Type B pancreatic cell (in vitro differentiated cells): ENCODE data around the gene WIPF3. TPM values are rescaled to one million over a fixed set of nuclear protein-coding genes. Genes with fewer than 3 reads are reported as not detected.

Experiments
- DNase-seq: peaks from one replicate; pipeline ENCODE4 v3.0.0; 2021; ENCODE audit warnings: mixed read lengths; ENCODE audit not compliant: unreplicated experiment; ENCODE audit errors: extremely low spot score
- H3K27ac Mint-ChIP-seq: 2 replicates; pipeline ENCODE4 v1.8.0; 2021; ENCODE audit warnings: mild to moderate bottlenecking, mixed read lengths
- H3K27me3 Mint-ChIP-seq: 2 replicates; pipeline ENCODE4 v1.8.0; 2021; ENCODE audit warnings: mixed read lengths
- H3K36me3 Mint-ChIP-seq: 2 replicates; pipeline ENCODE4 v1.8.0; 2021; ENCODE audit warnings: mixed read lengths
- H3K4me1 Mint-ChIP-seq: one replicate; pipeline ENCODE4 v1.8.0; 2021; ENCODE audit warnings: mixed read lengths; ENCODE audit not compliant: unreplicated experiment
- H3K4me3 Mint-ChIP-seq: 2 replicates; pipeline ENCODE4 v1.8.0; 2021; ENCODE audit warnings: mild to moderate bottlenecking, mixed read lengths
- H3K9me3 Mint-ChIP-seq: 2 replicates; pipeline ENCODE4 v1.8.0; 2021; ENCODE audit warnings: mixed read lengths
- CTCF ChIP-seq: fragments of 200-600 bp; sonication (generic); conservative IDR thresholded peaks from 2 replicates; pipeline ENCODE4 v1.5.0; 2021; ENCODE audit warnings: antibody characterized with exemption, mild to moderate bottlenecking
- total RNA-seq: library from RNA; stranded (reverse); gene quantifications from 2 replicates; pipeline ENCODE4 v1.2.1, GENCODE V29; 2021; ENCODE audit warnings: low replicate concordance

The WIPF3 gene
- total RNA-seq, 1 donor from 2014 or later: 1.7 TPM

GRCh38 chr7:29920491-29920890 lies 114.2 kb downstream of the WIPF3 start:
- peaks cover 7% of the 10 kb centered on the region for H3K4me1 Mint-ChIP-seq
- no peak for TF ChIP-seq CTCF
- peaks cover 9% of the 10 kb centered on the region for H3K36me3 Mint-ChIP-seq
- no peak overlapping the region for H3K27ac Mint-ChIP-seq
- no peaks in the 10 kb centered on the region for H3K27me3 Mint-ChIP-seq
- H3K9me3 Mint-ChIP-seq: no peaks in the 10 kb centered on the region
- no peak for DNase-seq
- no peak overlapping the region for H3K4me3 Mint-ChIP-seq

GRCh38 chr7:29921404-29922010 lies 115.2 kb downstream of the WIPF3 start:
- Mint-ChIP-seq H3K4me3 (no peak overlapping the region), H3K27ac (no peak overlapping the region), H3K9me3 (no peaks in the 10 kb centered on the region), H3K36me3 (peaks cover 9% of the 10 kb centered on the region), H3K27me3 (no peaks in the 10 kb centered on the region), H3K4me1 (peaks cover 4% of the 10 kb centered on the region)
- DNase-seq: no peak
- TF ChIP-seq CTCF: peak; percentile 94

- H3K27ac Mint-ChIP-seq: no peak overlapping the region
- peaks cover 4% of the 10 kb centered on the region for H3K4me1 Mint-ChIP-seq
Observed at GRCh38 chr7:29922921-29923700, 116.8 kb downstream of the WIPF3 start.

GRCh38 chr7:29924006-29924405 lies 117.7 kb downstream of the WIPF3 start:
- no peaks in the 10 kb centered on the region for H3K9me3 Mint-ChIP-seq
- peaks cover 8% of the 10 kb centered on the region for H3K36me3 Mint-ChIP-seq
- H3K27ac Mint-ChIP-seq: no peak overlapping the region
- H3K4me3 Mint-ChIP-seq: no peak overlapping the region
- no peak for TF ChIP-seq CTCF
- DNase-seq: no peak
- no peaks in the 10 kb centered on the region for H3K27me3 Mint-ChIP-seq
- peaks cover 4% of the 10 kb centered on the region for H3K4me1 Mint-ChIP-seq

More at GRCh38 chr7:29922921-29923700, 116.8 kb downstream of the WIPF3 start:
- no peaks in the 10 kb centered on the region for H3K27me3 Mint-ChIP-seq
- H3K36me3 Mint-ChIP-seq: peaks cover 9% of the 10 kb centered on the region
- no peak overlapping the region for H3K4me3 Mint-ChIP-seq
- TF ChIP-seq CTCF: no peak
- H3K9me3 Mint-ChIP-seq: no peaks in the 10 kb centered on the region
- DNase-seq: no peak

GRCh38 chr7:29924684-29925083 lies 118.4 kb downstream of the WIPF3 start:
- TF ChIP-seq CTCF: no peak
- no peaks in the 10 kb centered on the region for H3K27me3 Mint-ChIP-seq
- H3K4me1 Mint-ChIP-seq: peaks cover 4% of the 10 kb centered on the region
- no peaks in the 10 kb centered on the region for H3K9me3 Mint-ChIP-seq
- H3K36me3 Mint-ChIP-seq: peaks cover 2% of the 10 kb centered on the region
- H3K4me3 Mint-ChIP-seq: no peak overlapping the region
- peak overlapping the region; percentile 13 for H3K27ac Mint-ChIP-seq
- DNase-seq: no peak
